Lower leg skin (tissue), 3 donors: ENCODE measurements around the gene CDR2.

ENCODE experiments used
- CTCF ChIP-seq, 3 donors: fragments of 450-650 bp; IDR thresholded peaks; one replicate each; pipeline ENCODE4 v1.5.1; 2016; ENCODE audit warnings: antibody characterized with exemption in 3 of 3, mild to moderate bottlenecking in 3 of 3, moderate library complexity in 2 of 3
- POLR2A ChIP-seq, 2 donors: fragments of 450-650 bp; IDR thresholded peaks; one replicate each; pipeline ENCODE4 v1.6.1; 2016 to 2017; ENCODE audit warnings: antibody characterized with exemption in 2 of 2, mild to moderate bottlenecking in 1 of 2, moderate library complexity in 1 of 2

GRCh38 chr16:22420606-22421135 lies 46.3 kb upstream of the CDR2 start:
- TF ChIP-seq POLR2A (IDR thresholded peaks at IDR 0.05) (no peak), CTCF (IDR thresholded peaks at IDR 0.05) (no peak)
